ENCODE results near the gene RAP1GAP.

The RAP1GAP gene

GRCh38 chr1:21662426-21663247 is 6.5 kb downstream of the RAP1GAP start:
- DNase-seq (ENCODE audit: low spot score) = no peak

GRCh38 chr1:21661886-21662285 is 7.3 kb downstream of the RAP1GAP start:
- DNase-seq (ENCODE audit: low spot score) = no peak

- no peak for DNase-seq (ENCODE audit: low spot score)
Observed at GRCh38 chr1:21659924-21660326, 9.2 kb downstream of the RAP1GAP start.

GRCh38 chr1:21659099-21659923 is 9.8 kb downstream of the RAP1GAP start:
- DNase-seq (ENCODE audit: low spot score) = peak; percentile 71

- DNase-seq (ENCODE audit: low spot score) = no peak
Observed at GRCh38 chr1:21657456-21658190, 11.5 kb downstream of the RAP1GAP start.

GRCh38 chr1:21655748-21656147 is 13.4 kb downstream of the RAP1GAP start:
- DNase-seq (ENCODE audit: low spot score) = peak; percentile 73

GRCh38 chr1:21655259-21655658 is 13.9 kb downstream of the RAP1GAP start:
- no peak for DNase-seq (ENCODE audit: low spot score)

- DNase-seq (ENCODE audit: low spot score) = no peak
Observed at GRCh38 chr1:21654209-21654608, 14.9 kb downstream of the RAP1GAP start.

- no peak for DNase-seq (ENCODE audit: low spot score)
Observed at GRCh38 chr1:21653744-21654100, 15.4 kb downstream of the RAP1GAP start.

GRCh38 chr1:21652937-21653743 is 16.0 kb downstream of the RAP1GAP start:
- no peak for DNase-seq (ENCODE audit: low spot score)

GRCh38 chr1:21652101-21652936 is 16.8 kb downstream of the RAP1GAP start:
- DNase-seq (ENCODE audit: low spot score) = no peak

GRCh38 chr1:21651214-21652042 is 17.7 kb downstream of the RAP1GAP start:
- no peak for DNase-seq (ENCODE audit: low spot score)

GRCh38 chr1:21650400-21650799 is 18.8 kb downstream of the RAP1GAP start:
- DNase-seq (ENCODE audit: low spot score) = no peak

- no peak for DNase-seq (ENCODE audit: low spot score)
Observed at GRCh38 chr1:21649315-21649714, 19.8 kb downstream of the RAP1GAP start.

- no peak for DNase-seq (ENCODE audit: low spot score)
Observed at GRCh38 chr1:21648791-21649190, 20.4 kb downstream of the RAP1GAP start.

- DNase-seq (ENCODE audit: low spot score) = no peak
Observed at GRCh38 chr1:21648352-21648730, 20.8 kb downstream of the RAP1GAP start.

- peak; percentile 58 for DNase-seq (ENCODE audit: low spot score)
Observed at GRCh38 chr1:21647431-21648351, 21.5 kb downstream of the RAP1GAP start.

- no peak for DNase-seq (ENCODE audit: low spot score)
Observed at GRCh38 chr1:21645550-21645949, 23.6 kb downstream of the RAP1GAP start.

GRCh38 chr1:21644906-21645305 is 24.3 kb downstream of the RAP1GAP start:
- peak; percentile 23 for DNase-seq (ENCODE audit: low spot score)
